Thoracic aorta (tissue), 2 donors: ENCODE results near the gene CHCHD6. TPM values are rescaled to one million over a fixed set of nuclear protein-coding genes. Genes with fewer than 3 reads are reported as not detected.

Source experiments
- ATAC-seq: fragments of 150-250 bp; one replicate; pipeline ENCODE4 v1.8.0; 2017; ENCODE audit warnings: low read depth; ENCODE audit not compliant: insufficient number of reproducible peaks, low FRiP score
- DNase-seq: peaks from one replicate; pipeline ENCODE4 v3.0.0-alpha.2; 2020; ENCODE audit warnings: low spot score
- H3K27ac ChIP-seq, 2 donors: fragments of 200-600 bp; sonication (generic); 1 replicate in 1 of 2; 2 replicates in 1 of 2; pipeline ENCODE4 v1.5.1; 2016; ENCODE audit warnings: mild to moderate bottlenecking in 2 of 2, moderate library complexity in 2 of 2
- H3K27me3 ChIP-seq: fragments of 200-600 bp; sonication (generic); replicated peaks from 2 replicates; pipeline ENCODE4 v1.6.0; 2016; ENCODE audit warnings: mild to moderate bottlenecking; ENCODE audit not compliant: insufficient read depth
- H3K36me3 ChIP-seq: fragments of 200-600 bp; sonication (generic); one replicate; pipeline ENCODE4 v1.5.1; 2016
- H3K4me1 ChIP-seq, 2 donors: fragments of 200-600 bp; sonication (generic); 1 replicate in 1 of 2; 2 replicates in 1 of 2; pipeline versions ENCODE4 v1.5.1 to v1.6.0; 2016; ENCODE audit warnings: low read depth in 2 of 2, mild to moderate bottlenecking in 1 of 2; ENCODE audit not compliant: control insufficient read depth in 1 of 2
- H3K4me3 ChIP-seq: fragments of 200-600 bp; sonication (generic); 2 replicates; pipeline ENCODE4 v1.5.1; 2016; ENCODE audit warnings: mild to moderate bottlenecking
- H3K9me3 ChIP-seq: fragments of 200-600 bp; sonication (generic); 2 replicates; pipeline ENCODE4 v1.5.1; 2016
- total RNA-seq, 2 donors: library from RNA; depleted of rRNA; stranded (reverse); fragments of >200 nt; gene quantifications; one replicate each; pipeline versions ENCODE4 v1.1.0 to v1.2.3, GENCODE V29; 2016
- TF ChIP-seq, protein P1 (sequence below): fragments of 200-600 bp; sonication (generic); IDR thresholded peaks from one replicate; pipeline ENCODE4 v1.5.1; 2019; ENCODE audit warnings: antibody characterized with exemption

The CHCHD6 gene
- total RNA-seq, 2 donors from 2014 or later, result 12.5 to 17.1 TPM

DNA sequence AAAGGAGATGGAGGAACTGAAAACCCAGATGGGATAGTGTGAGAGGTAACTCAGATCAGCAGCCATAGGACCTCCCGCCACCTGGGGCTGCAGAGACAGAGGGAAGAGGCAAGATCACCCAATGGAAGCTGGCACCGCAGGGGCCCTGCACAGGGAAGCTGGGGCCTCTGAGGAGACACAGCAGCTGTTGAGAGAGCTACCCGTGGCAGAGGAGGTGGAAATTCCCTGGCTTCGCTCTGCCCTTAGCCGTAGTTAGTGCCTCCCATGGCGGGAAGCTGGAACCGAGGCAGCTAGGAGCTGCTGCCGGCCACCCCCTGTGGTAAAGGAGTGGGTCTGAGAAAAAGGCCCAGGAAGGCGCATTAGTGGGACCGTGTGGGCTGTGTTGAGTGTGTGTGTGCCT is 260.9 kb downstream of the CHCHD6 start:
- Histone ChIP-seq H3K4me3 (no peak overlapping the region), H3K4me1 (peaks cover 16 to 28% of the 10 kb centered on the region in 2 donors), H3K27me3 (no peaks in the 10 kb centered on the region), H3K9me3 (no peaks in the 10 kb centered on the region), H3K27ac (no peak overlapping the region), H3K36me3 (no peaks in the 10 kb centered on the region)
- ATAC-seq (no peak), DNase-seq (no peak)
- TF ChIP-seq, protein P1, sequence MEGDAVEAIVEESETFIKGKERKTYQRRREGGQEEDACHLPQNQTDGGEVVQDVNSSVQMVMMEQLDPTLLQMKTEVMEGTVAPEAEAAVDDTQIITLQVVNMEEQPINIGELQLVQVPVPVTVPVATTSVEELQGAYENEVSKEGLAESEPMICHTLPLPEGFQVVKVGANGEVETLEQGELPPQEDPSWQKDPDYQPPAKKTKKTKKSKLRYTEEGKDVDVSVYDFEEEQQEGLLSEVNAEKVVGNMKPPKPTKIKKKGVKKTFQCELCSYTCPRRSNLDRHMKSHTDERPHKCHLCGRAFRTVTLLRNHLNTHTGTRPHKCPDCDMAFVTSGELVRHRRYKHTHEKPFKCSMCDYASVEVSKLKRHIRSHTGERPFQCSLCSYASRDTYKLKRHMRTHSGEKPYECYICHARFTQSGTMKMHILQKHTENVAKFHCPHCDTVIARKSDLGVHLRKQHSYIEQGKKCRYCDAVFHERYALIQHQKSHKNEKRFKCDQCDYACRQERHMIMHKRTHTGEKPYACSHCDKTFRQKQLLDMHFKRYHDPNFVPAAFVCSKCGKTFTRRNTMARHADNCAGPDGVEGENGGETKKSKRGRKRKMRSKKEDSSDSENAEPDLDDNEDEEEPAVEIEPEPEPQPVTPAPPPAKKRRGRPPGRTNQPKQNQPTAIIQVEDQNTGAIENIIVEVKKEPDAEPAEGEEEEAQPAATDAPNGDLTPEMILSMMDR, result no peak

DNA sequence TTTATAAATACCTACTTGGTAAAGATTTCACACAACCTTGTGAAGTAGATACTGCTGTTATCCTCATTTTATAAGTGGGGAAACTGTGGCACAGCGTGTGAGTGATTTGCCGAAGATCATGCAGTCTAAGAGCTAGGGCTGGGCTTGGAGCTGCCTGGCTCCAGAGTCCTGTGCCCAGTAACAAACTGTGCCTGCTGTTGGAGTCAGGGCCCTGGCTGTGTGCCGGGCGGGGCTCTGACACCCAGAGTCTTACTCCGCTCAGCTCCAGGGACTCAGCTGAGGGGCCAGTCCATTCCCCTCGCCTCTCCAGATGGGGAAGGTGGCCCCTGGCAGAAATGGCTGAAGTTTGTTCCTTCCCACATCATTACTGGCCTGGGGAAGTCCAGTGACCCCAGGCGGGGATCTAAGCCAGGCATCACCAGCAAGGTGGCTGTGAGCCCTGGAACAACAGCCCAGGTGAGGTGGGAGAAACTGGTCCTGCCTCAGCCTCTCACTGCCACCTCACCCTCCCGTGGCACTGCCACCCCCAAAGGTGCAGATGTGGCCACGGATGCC is 261.6 kb downstream of the CHCHD6 start:
- no peaks in the 10 kb centered on the region for H3K36me3 ChIP-seq
- peaks cover 16 to 22% of the 10 kb centered on the region in 2 donors for H3K4me1 ChIP-seq
- no peaks in the 10 kb centered on the region for H3K9me3 ChIP-seq
- DNase-seq (no peak), ATAC-seq (no peak)
- no peaks in the 10 kb centered on the region for H3K27me3 ChIP-seq
- TF ChIP-seq, protein P1, result no peak
- H3K27ac ChIP-seq, result no peak overlapping the region
- no peak overlapping the region for H3K4me3 ChIP-seq

DNA sequence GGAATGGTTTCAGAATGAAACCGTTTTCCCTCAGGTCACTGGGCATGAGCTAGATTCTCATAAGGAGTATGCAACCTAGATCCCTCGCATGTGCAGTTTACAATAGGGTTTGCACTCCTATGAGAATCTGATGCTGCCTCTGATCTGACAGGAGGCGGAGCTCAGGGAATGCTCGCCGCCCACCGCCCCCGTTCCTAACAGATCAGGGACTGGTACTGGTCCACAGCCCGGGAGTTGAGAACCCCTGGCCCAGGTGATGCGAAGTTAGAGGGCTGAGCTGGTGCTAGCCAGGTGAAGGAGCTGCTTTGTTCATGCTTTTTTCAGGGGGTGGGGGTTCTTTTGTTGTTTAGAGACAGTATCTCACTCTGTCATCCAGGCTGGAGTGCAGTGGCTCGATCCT is 263.3 kb downstream of the CHCHD6 start:
- TF ChIP-seq, protein P1, result no peak
- no peak overlapping the region for H3K4me3 ChIP-seq
- no peak for DNase-seq
- no peaks in the 10 kb centered on the region for H3K27me3 ChIP-seq
- peaks cover under 1 to 4% of the 10 kb centered on the region in 2 donors for H3K4me1 ChIP-seq
- no peak for ATAC-seq
- H3K9me3 ChIP-seq, result no peaks in the 10 kb centered on the region
- H3K27ac ChIP-seq, result no peak overlapping the region
- no peaks in the 10 kb centered on the region for H3K36me3 ChIP-seq

DNA sequence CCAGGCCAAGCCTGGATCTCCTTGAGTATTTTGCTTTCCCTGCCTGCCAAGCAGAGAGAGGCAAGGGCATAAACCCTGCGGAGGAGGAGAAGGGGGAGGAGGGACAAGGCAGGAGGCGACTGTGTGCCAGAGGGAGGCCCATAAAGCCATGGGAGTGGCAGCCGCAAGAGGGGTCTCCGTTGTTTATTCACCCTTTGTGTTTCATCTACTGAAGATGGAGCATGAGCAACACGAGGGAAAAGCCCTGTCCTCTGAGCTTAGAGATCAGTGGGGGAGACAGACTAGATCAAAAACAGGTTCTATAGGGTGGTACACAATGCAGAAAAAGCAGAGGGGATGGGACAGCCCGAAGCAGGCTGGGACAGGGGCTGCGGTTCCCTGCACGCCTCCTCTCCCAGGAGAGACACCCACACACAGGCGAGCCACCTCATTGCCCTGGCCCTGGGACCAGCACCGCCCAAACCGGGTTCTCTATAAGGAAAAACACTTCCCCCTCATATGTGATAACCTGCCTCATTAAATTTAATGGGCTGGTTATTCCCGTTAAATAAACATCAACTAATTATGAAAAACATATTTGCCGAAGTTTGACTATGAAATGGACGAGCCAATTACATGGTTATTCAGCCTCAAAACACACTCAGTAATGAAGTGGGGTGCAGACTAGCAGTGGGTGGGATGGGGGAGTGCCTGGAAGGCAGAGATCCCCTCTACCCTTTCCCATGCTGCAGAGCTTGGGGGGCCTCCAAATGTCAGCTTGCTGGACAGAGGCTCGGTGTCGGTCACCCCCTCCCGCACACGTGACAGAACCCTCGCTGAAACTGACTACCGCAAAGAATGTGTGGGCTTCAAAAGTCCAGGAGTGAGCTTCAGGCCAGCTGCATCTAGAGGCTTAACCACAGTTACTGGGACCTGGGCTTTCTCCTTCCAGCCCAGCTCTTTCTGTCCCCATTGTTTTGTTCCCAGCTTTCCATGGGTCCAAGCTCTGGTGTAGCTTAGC is 264.7 kb downstream of the CHCHD6 start:
- TF ChIP-seq, protein P1, result no peak
- DNase-seq (no peak), ATAC-seq (no peak)
- Histone ChIP-seq H3K36me3 (no peaks in the 10 kb centered on the region), H3K27me3 (no peaks in the 10 kb centered on the region), H3K27ac (no peak overlapping the region), H3K9me3 (no peaks in the 10 kb centered on the region), H3K4me3 (no peak overlapping the region), H3K4me1 (no peaks in the 10 kb centered on the region)

DNA sequence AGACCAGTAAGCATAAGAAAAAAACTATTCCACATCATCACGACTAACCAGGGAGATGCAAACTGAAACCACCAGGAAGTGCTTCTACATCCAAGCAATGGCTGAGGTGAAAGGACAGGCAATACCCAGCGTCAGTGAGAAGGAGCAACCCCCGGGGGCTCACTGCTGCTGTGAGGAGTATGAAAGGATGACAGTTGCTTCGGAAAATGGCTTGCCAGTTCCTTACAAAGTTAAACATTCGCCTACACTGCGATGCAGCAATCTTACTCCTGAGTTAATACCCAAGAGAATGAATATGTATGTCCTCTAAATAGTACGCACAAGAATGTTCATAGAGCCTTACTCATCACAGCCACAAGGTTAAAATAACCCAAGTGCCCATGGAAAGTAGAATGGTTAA is 265.5 kb downstream of the CHCHD6 start:
- no peak for ATAC-seq
- Histone ChIP-seq H3K4me1 (no peaks in the 10 kb centered on the region), H3K4me3 (no peak overlapping the region), H3K27ac (no peak overlapping the region), H3K36me3 (no peaks in the 10 kb centered on the region), H3K9me3 (peaks cover 2% of the 10 kb centered on the region), H3K27me3 (no peaks in the 10 kb centered on the region)
- TF ChIP-seq, protein P1, result no peak
- no peak for DNase-seq
